Measurements from ENCODE around the gene FBXO30. TPM values are rescaled to one million over a fixed set of nuclear protein-coding genes. Genes with fewer than 3 reads are reported as not detected.

FBXO30 gene
- 3.3 to 7.1 TPM (median 6.2 TPM) in 5 replicates for total RNA-seq (2022; extraction: Qiagen RNA extraction; ENCODE audit: low read depth)

GRCh38 chr6:145814501-145815308, at the start of gene FBXO30:
FBXO30 (minus strand) TSS chr6:145814795; CDS start chr6:145806405, 8,390 bp downstream.

Other genes with a start within 250 kb of the FBXO30 start
- gene EPM2A, start 79.3 kb downstream of the FBXO30 start, total RNA-seq (2022; extraction: Qiagen RNA extraction; ENCODE audit: low read depth), result 2.3 to 3.7 TPM (median 3.2 TPM) in 5 replicates
- gene SHPRH, start 149.6 kb upstream of the FBXO30 start, total RNA-seq (2022; extraction: Qiagen RNA extraction; ENCODE audit: low read depth), result 1.6 to 3.8 TPM (median 3.5 TPM) in 5 replicates
- gene GRM1, start 214.3 kb upstream of the FBXO30 start, total RNA-seq (2022; extraction: Qiagen RNA extraction; ENCODE audit: low read depth), result 0.05 to 0.08 TPM (median 0.06 TPM) in 4 of 5 replicates, not detected in the other

Measured in A549 treated with RU486 at 1 μM for 4 hours (cell line).